Hypothalamus (tissue), 51 donors: ENCODE data around the gene MBD5.

Experiments
- DNase-seq, 51 donors: peaks; one replicate each; lab custom pipeline; 2025; lab: John Stamatoyannopoulos, UW

Gene MBD5

DNA sequence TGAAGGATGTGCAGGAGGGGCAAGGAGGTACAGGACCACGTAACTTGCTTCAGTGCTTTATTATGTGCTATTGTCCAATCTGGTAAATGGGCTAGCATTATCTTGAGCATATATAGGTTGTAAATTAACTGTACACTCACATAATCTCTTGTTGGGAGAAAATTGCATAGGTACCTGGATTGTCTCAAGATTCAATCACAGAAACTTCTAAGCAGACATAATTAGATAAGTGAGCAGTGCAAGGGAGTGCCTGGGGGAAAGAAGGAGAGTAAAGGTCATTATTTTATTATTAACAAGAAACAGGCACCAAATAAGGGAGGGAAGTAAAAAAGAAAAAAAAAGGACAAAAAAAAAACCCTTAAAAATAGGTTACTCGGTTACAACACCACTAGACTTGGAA lies 186.2 kb downstream of the MBD5 start:
- no peak for DNase-seq

DNA sequence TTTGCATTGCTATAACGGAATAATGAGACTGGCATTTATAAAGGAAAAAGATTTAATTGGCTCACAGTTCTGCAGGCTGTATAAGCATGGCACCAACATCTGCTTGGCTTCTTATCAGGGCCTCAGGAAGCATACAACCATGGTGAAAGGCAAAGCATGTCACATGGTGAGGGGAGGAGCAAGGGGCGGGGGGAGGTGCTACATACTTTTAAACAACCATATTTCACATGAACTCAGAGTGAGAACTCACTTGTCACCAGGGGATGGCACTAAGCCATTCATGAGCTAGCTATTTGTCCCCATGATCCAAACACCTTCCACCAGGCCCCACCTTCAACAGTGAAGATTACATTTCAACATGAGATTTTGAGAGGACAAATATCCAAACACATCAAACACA lies 188.7 kb downstream of the MBD5 start:
- no peak for DNase-seq

DNA sequence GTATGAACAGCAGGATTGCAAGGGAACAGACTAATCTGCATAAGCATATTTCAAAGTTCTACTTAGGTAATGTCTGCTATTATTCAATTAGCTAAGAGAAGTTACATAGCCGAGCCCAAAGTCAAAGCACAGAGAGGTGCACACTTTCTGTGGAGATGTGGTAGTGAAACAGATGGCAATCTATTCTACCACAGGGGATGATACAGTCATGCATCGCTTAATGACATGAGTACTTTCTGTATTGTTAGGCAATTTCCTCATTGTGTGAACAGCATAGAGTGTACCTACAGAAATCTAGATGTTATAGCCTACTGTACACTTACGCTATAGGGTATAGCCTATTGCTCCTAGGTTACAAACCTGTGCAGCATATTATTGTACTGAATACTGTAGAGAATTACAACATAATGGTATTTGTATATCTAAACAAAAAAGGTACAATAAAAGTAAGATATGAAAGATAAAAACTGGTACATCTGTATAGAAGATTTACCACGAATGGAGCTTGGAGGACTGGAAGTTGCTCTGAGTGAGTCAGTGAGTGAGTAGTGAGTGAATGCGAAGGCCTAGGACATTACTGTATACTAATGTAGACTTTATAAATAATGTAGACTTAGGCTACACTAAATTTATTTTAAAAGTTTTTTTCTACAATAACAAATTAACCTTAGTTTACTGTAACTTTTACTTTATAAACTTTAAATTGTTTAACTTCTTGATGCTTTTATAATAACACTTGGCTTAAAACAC lies 197.6 kb downstream of the MBD5 start:
- DNase-seq = no peak

DNA sequence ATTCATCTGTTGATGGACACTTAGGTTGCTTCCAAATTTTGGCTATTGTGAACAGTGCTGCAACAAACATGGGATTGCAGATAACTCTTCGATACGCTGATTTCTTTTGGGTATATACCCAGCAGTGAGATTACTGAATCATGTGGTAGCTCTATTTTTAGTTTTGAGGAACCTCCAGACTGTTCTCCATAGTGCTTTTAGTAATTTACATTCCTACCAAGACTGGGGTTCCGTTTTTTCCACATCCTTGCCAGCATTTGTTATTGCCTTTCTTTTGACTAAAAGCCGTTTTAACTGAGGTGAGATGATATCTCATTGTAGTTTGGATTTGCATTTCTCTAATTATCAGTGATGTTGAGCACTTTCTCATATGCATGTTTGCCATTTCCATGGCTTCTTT lies 200.3 kb downstream of the MBD5 start:
- DNase-seq = no peak

DNA sequence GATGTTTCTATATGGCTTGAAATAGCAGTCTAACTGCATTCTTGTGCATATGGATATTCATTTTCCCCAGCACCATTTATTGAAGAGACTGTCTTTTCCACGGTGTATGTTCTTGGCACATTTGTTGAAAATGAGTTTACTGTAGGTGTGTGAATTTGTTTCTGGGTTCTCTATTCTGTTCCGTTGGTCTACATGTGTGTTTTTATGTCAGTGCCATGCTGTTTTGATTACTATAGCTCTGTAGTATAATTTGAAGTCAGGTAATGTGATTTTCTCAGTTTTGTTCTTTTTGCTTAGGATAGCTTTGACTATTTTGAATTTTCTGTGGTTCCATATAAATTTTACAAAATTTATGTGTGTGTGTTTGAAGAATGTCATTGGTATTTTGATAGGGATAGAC lies 201.0 kb downstream of the MBD5 start:
- no peak for DNase-seq

DNA sequence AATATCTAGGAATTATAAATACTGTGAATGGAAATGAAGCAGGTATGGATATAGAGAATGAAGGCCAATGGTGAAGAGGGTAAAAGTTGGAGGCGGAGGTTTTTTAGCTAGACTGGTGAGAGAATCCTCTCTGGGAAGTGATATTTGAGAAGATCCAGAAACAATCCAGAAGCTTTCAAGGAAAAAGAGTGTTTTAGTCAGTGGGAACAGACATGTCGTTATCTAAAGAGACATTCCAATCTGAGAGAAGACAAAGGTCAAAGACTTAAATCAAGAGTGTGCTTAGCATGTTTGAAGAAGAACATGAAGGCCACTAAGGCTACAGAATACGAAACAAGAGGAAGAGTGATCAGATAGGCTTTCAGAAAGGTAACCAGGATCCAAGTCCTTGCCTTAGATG lies 211.0 kb downstream of the MBD5 start:
- no peak for DNase-seq

DNA sequence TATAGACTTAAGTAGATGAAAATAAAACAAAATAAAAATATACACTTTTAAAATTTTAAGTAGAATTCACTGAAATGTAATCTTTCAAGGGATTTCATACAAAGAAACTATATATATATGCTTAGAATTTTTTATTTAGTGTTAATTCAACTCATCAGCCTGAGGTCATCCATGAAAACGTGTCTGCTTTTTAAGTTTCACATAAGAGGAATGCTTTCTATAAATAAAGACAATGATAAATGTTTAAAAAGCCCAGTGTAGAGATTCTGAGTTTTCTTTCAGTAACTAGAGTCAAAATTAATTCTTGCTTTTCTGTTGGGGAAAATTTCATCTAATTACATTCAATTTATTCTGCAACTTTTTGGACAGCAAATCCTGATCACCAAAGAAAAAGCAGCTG lies 213.3 kb downstream of the MBD5 start:
- DNase-seq = no peak

DNA sequence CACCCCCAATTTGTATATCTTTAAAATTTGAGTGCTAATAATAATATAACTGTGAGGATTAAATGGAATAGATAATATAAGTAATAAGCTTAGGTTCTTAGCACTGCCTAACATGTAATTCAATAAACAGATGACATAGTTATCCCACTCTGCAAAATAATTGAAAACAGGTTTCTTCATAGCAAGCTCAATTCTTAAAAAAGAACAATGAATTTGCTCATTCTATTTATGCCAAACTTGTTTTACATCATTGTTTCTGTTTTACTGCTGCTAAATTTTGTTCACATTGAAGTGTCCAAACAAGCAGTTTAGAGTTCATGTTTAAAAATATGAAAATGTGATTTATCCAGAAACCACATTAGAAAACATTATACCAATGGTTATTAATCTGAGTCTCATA lies 217.0 kb downstream of the MBD5 start:
- no peak for DNase-seq

DNA sequence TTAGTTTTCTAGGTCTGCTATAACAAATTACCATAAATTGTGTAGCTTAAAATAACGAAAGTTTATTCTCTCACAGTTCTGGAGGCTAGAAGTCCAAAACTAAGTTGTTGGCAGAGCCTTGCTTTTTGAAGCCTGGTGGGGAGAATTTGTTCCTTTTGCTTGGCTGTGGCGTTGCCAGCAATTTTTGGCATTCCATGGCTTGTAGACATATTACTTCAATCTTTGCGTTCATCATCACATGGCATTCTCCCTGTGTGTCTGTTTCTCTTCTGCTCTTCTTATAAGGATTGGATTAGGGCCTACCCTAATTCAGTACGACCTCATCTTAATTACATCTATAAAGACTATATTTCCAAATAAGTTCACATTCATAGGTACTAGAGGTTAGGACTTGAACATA lies 217.7 kb downstream of the MBD5 start:
- no peak for DNase-seq

DNA sequence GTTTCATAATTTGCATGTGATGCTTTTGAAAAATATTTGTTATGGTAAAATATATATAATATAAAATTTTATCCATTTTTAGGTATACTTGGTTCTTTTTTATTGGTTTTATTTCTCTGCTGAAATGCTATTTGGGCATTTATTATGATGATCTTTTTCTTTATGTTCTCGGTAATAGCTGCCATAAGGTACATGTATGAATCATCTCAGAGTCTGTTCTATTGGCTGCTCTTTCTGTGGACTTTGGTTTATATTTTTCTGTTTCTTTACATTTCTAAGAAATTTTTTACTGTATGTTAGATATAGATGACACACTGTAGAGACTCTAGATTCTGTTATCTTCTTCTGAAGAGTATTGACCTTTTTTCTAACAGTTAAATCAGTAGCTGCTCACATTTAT lies 219.9 kb downstream of the MBD5 start:
- no peak for DNase-seq

DNA sequence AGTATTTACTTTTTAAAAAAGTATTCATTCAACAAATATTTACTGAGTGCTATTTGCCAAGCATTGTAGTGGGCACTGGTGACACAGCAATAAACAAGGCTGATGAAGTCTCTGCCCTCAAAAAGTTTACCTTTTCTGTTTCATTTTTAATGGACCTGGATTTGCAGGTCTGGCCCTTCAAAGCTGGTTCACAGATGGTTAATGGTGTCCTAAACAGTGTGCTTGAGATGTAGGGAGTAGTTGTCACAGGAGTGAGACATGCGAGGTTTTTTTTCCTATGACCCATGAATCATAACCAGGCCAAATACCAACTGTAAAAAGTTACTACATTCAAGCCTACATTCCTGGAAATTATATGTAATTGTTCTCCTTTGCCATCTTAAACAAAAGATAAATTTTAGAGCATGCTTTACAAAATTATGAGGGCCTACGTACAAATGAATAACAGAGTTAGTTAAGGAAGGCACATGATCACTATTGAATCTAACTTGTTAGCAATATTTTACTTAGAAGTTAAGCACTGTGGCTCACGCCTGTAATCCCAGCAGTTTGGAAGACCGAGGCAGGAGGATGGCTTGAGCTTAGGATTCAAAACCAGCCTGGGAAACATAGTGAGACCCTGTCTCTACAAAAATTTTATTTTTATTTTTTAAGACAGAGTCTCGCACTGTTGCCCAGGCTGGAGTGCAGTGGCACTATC lies 223.9 kb downstream of the MBD5 start:
- no peak for DNase-seq

DNA sequence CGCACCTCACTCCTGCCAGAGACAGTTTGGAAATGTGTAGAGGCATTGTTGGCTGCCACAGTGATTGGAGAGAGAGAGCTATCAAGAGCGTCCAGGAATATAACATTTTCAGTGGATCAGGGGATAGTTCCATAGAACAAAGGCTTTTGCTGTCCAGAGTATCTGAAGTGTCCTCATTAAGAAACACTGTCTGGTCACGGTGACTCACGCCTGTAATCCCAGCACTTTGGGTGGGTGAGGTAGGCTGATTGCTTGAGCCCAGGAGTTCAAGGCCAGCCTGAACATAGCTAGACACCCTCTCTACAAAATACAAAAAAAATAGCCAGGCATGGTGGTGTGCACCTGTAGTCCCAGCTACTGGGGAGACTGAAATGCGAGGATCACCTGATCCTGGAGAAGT lies 231.1 kb downstream of the MBD5 start:
- no peak for DNase-seq

DNA sequence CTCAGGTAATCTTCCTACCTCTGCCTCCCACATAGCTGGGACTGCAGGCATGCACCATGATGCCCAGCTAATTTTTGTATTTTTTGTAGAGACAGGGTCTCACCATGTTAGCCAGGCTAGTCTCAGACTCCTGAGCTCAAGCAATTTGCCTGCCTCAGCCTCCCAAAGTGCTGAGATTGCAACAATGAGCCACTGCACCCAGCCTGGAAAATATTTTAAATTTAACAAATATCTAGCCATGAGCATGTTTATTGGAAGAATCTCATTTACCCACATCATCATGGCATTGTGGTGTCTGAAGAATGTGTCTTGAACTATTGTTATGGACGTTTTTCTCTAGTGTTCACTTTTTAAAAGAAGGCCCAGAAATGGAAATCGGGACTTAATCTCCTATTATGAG lies 231.8 kb downstream of the MBD5 start:
- no peak for DNase-seq

DNA sequence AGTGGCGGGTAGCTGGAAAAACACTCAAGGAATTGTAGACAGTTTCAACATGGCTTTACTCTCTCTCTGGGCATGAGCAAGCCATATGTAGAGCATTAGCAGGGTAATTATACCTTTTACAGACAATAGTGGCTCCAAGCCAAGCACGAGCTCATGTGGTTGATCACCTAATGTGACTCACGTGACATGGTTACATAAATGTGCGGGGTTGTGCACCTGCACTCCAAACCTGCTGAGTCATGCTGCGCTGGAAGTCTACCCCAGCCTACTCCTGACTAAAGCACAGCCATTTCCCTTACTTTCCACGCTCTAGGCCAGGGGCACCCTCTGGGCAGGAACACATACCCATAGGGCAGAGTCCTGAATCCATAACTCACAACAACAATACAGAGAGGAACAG lies 232.8 kb downstream of the MBD5 start:
- DNase-seq = no peak

DNA sequence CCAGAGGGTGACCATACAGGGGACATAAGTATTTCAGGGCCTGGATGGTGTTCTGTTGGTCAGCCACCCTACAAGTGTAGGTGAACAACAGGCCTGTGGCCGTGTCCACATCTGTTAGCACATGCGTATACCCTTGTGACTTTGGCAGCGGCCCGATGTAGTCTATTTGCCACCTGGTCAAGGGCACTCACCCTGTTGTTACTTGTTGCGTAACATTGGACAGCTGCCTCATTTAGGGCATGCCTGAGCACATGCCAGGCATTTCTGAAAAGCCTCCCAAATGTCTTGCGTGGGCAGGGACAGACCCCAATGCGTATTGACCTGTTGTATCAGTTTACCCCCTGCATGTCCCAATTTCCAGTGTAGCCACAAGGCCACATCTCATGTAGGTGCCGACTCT lies 235.0 kb downstream of the MBD5 start:
- DNase-seq = no peak

DNA sequence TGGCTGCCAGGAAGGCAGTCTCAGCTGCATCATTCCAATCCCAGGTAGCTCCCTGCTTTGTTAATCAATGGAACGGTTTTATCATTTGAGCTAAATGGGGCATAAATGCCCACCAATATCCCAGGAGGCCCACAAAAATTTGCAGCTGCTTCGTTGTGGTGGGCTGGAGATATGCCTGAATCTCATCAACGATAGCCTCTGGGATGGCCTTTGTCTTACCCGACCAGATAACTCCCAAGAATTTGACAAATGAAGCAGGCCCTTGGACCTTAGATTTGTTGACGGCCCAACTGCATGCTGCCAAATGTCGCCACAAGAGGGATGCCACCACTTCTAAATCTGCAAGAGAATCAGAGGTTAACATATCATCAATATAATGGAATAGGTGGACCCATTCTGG lies 236.4 kb downstream of the MBD5 start:
- DNase-seq = no peak

DNA sequence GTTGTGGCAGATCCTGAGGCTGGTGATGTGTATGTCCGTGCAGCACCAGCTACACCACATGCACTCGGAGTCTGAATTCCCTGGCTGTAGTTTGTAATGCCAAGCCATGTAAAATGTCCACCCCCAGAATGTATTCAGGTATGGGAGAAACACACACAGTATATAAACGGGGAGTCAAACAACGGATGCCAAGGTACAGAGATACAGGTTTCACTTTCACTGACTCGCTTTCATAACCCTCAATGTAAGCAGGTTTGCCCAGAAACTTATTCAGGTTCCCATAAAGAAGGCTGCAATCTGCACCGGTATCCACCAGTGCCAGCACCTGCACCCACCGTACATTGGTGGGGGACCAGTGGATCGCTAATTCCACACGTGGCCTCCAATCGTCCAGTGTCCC lies 237.2 kb downstream of the MBD5 start:
- no peak for DNase-seq

DNA sequence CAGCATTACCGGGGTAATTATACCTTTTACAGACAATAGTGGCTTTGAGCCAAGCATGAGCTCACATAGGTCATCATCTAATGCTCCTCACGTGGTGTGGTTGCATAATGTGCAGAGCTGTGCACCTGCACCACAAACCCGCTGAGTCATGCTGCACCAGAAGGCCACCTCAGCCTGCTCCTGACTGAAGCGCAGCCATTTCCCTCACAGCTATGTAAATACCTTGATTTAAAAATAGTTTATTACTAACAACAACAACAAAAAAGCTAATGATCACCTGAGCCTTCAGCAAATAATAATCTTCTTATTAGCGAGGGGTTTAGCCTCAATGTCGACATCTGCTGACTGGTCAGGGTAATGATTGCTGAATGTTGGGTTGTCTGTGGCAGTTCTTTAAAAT lies 238.8 kb downstream of the MBD5 start:
- no peak for DNase-seq

DNA sequence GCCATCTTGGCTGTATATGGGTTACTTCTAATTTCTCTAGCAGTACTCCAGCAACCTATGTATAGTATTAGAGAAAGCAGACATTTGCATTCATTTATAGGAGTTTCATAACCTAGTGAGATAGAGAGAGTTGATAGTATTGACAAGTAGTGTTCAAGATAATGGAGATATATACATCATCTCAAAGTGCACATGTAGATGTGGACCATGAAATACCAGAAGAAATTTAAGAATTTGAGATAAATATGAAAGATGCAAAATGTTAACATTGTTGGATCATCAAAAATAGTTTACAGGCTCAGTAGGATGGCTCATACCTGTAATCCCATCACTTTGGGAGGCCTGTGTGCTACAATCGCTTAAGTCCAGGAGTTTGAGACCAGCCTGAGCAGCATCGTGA lies 243.0 kb downstream of the MBD5 start:
- no peak for DNase-seq

DNA sequence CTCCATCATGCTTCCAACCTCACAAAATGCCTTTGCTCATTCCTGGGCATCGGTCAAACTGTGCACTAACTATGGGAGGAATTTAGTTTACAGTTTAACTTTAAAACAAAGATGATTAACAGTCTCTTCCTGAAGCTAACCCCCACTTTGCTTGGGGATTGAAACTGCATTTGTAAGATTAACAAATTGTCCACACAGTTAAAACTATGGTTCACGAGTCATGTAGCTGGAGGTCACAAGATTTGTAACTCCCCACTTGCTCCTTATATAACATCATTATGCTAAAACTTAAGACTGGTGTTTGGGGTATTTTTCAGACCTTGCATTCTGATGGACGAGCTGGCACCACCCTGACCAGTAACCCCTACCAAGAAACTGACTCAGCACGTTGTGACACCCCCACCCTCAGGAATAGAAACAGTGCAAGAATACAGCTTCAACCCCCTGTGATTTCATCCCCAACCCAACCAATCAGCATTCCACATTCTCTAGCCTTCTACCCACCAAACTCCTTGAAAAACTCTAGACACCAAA lies 252.3 kb downstream of the MBD5 start:
- no peak for DNase-seq

DNA sequence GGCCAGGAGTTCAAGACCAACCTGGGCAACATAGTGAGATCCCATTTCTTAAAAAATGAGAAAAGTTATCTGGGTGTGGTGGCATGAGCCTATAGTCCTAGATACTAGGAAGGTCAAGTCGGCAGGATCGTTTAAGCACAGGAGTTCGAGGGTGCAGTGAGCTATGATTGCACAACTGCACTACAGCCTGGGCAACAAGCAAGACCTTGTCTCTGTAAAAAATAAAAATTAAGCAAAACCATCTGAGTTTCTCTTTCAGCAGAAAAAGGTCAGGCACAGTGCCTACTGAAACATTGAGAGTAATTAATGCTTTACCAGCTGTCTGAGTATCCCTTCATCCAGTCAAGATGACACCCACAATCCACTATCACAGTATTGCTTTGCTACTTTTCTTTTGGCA lies 258.3 kb downstream of the MBD5 start:
- no peak for DNase-seq

DNA sequence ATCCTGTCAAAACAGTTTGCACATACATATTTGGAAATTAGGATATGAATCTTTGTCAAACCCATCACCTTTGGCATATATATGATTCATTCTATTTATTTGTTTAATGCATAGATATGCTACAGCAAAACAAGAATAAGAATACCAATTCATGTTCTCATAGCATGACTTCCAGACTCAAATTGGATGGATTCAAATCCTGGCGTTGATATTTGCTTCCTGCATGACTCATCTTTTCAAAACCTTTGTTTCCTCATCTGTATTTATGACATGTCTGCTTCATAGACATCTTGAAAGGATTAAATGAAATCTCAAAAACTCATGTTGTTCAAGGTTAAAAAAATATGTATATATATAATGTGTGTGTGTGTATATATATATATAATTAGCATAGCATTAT lies 261.3 kb downstream of the MBD5 start:
- DNase-seq = no peak

DNA sequence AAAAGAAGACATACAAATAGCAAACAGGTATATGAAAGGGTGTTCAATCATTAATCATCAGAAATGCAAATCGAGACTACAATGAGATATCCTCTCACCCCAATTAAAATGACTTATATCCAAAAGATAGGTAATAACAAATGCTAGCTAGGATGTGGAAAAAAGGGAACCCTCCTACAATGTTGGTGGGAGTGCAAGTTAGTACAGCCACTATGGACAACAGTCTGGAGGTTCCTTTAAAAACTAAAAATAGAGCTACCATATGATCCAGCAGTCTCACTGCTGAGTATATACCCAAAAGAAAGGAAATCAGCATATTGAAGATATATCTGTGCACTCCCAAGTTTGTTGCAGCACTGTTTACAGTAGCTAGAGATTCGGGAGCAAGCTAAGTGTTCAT lies 271.5 kb downstream of the MBD5 start:
- DNase-seq = no peak
